Stimulated activated naive CD4-positive, alpha-beta T cell (primary cell): ENCODE measurements around the gene TRIM68.

Experiments used
- DNase-seq, 6 experiments: peaks; one replicate each; lab custom pipeline; 2025; lab: John Stamatoyannopoulos, UW

TRIM68 gene

GRCh38 chr11:4606231-4607015 is 1.6 kb downstream of the TRIM68 start:
- no peak for DNase-seq

- DNase-seq: no peak
These were observed 3.0 kb downstream of the TRIM68 start for GRCh38 chr11:4605057-4605456.

GRCh38 chr11:4593739-4594138 is 14.3 kb downstream of the TRIM68 start, which contains the start of gene OR52I1:
OR52I1 (plus strand) TSS chr11:4594039; CDS start chr11:4594039, 0 bp downstream.
- no peak for DNase-seq

- no peak for DNase-seq
These were observed 19.0 kb downstream of the TRIM68 start for GRCh38 chr11:4589017-4589416.

GRCh38 chr11:4581443-4581842 is 26.6 kb downstream of the TRIM68 start, which contains the start of gene OR52I2:
OR52I2 (plus strand) TSS chr11:4581743.
- no peak for DNase-seq

GRCh38 chr11:4580124-4580523 is 27.9 kb downstream of the TRIM68 start:
- DNase-seq: no peak

- no peak for DNase-seq
These were observed 29.4 kb downstream of the TRIM68 start for GRCh38 chr11:4578624-4579023.

GRCh38 chr11:4577761-4578160 is 30.3 kb downstream of the TRIM68 start:
- no peak for DNase-seq

- no peak for DNase-seq
These were observed 31.2 kb downstream of the TRIM68 start for GRCh38 chr11:4576880-4577279.

GRCh38 chr11:4569075-4569474 is 39.0 kb downstream of the TRIM68 start:
- DNase-seq: no peak

- DNase-seq: no peak
These were observed 42.7 kb downstream of the TRIM68 start for GRCh38 chr11:4565371-4565770.

GRCh38 chr11:4560467-4560866 is 47.6 kb downstream of the TRIM68 start:
- no peak for DNase-seq

- no peak for DNase-seq
These were observed 48.2 kb downstream of the TRIM68 start for GRCh38 chr11:4559527-4560440.

GRCh38 chr11:4551346-4551979 is 56.6 kb downstream of the TRIM68 start:
- no peak for DNase-seq
